Tibial nerve (tissue), 4 donors: Measurements from ENCODE around the gene LBP.

ENCODE experiments used
- EP300 ChIP-seq, 2 donors: sonication (generic); formaldehyde crosslinking; IDR thresholded peaks; one replicate each; pipeline ENCODE4 v1.6.1; 2017; ENCODE audit warnings: antibody characterized with exemption in 2 of 2, mild to moderate bottlenecking in 1 of 2
- POLR2A ChIP-seq, 2 donors: fragments of 450-650 bp; IDR thresholded peaks; one replicate each; pipeline ENCODE4 v1.6.1; 2017; ENCODE audit warnings: antibody characterized with exemption in 2 of 2, mild to moderate bottlenecking in 2 of 2, moderate library complexity in 2 of 2
- TF ChIP-seq, protein P1 (sequence below), 5 experiments: fragments of 200-600 bp in 3 of 5; fragments of 450-650 bp in 2 of 5; sonication (generic) in 3 of 5; IDR thresholded peaks; one replicate each; pipeline ENCODE4 v1.5.1; 2016 to 2019; ENCODE audit warnings: antibody characterized with exemption in 5 of 5, mild to moderate bottlenecking in 3 of 5, moderate library complexity in 2 of 5

DNA sequence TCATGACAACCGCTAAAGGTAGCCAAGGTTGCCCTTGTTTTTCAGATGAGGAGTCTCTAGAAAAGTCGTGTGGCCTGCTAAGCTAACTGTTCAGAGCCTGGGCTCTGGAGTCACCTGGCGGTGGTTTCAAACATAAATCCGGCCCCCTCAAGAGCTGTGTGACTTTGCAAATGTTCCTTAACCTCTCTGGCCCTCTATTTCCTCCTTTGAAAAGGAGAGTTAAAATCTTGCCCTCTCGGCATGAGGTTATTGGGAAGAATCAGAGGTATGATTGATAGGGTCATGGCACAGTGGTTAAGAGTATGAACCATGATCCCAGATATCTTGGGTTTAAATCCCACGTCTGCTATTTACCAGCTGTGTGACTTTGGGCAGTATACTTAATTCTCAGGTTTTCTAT is 5.6 kb upstream of the LBP start:
- TF ChIP-seq, protein P1, sequence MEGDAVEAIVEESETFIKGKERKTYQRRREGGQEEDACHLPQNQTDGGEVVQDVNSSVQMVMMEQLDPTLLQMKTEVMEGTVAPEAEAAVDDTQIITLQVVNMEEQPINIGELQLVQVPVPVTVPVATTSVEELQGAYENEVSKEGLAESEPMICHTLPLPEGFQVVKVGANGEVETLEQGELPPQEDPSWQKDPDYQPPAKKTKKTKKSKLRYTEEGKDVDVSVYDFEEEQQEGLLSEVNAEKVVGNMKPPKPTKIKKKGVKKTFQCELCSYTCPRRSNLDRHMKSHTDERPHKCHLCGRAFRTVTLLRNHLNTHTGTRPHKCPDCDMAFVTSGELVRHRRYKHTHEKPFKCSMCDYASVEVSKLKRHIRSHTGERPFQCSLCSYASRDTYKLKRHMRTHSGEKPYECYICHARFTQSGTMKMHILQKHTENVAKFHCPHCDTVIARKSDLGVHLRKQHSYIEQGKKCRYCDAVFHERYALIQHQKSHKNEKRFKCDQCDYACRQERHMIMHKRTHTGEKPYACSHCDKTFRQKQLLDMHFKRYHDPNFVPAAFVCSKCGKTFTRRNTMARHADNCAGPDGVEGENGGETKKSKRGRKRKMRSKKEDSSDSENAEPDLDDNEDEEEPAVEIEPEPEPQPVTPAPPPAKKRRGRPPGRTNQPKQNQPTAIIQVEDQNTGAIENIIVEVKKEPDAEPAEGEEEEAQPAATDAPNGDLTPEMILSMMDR (IDR thresholded peaks at IDR 0.05): no peak
- TF ChIP-seq POLR2A (IDR thresholded peaks at IDR 0.05) (no peak), EP300 (IDR thresholded peaks at IDR 0.05) (no peak)
